HG03439 (cell line): ENCODE measurements around the gene MYCBP.

ENCODE experiments used
- ATAC-seq: cut with Tn5 transposase; IDR thresholded peaks from one replicate; pipeline ENCODE4 v1.9.1; 2021; ENCODE audit warnings: mild to moderate bottlenecking, moderate library complexity; ENCODE audit not compliant: unreplicated experiment

MYCBP gene

GRCh38 chr1:38826886-38827285 lies 46.3 kb downstream of the MYCBP start:
- no peak for ATAC-seq

- no peak for ATAC-seq
Measured at GRCh38 chr1:38826262-38826661, 46.9 kb downstream of the MYCBP start.

GRCh38 chr1:38820860-38821259 lies 52.3 kb downstream of the MYCBP start:
- ATAC-seq, result no peak

- ATAC-seq, result no peak
Measured at GRCh38 chr1:38819516-38819915, 53.6 kb downstream of the MYCBP start.

- no peak for ATAC-seq
Measured at GRCh38 chr1:38819040-38819439, 54.1 kb downstream of the MYCBP start.

GRCh38 chr1:38818175-38818976 lies 54.8 kb downstream of the MYCBP start:
- ATAC-seq, result no peak

- no peak for ATAC-seq
Measured at GRCh38 chr1:38817267-38818174, 55.6 kb downstream of the MYCBP start.

- ATAC-seq, result peak; percentile 63
Measured at GRCh38 chr1:38815903-38816627, 57.1 kb downstream of the MYCBP start.

- no peak for ATAC-seq
Measured at GRCh38 chr1:38814984-38815464, 58.1 kb downstream of the MYCBP start.

- no peak for ATAC-seq
Measured at GRCh38 chr1:38814444-38814983, 58.6 kb downstream of the MYCBP start.

- no peak for ATAC-seq
Measured at GRCh38 chr1:38812981-38813380, 60.2 kb downstream of the MYCBP start.
